ENCODE data around the gene DAGLA. TPM values are rescaled to one million over a fixed set of nuclear protein-coding genes. Genes with fewer than 3 reads are reported as not detected.

Gene DAGLA
- total RNA-seq, 1 experiment from 2014 or later: 10.9 TPM

DNA sequence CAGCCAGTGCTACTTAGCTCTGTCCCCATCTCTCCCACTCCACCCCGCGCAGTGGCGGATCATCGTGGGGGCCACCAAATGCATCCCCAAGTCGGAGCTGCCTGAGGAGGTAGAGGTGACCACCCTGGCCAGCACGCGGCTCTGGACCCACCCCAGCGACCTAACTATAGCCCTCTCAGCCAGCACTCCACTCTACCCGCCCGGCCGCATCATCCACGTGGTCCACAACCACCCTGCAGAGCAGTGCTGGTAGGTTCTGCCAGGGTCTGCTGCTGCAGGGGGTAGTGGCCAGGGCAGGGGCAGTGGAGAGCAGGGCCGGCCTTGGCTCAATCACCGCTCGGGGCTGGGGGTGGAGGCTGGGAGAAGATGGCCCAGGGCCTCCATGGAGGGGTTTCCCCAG is 59.2 kb downstream of the DAGLA start:
- TF ChIP-seq, protein P1, sequence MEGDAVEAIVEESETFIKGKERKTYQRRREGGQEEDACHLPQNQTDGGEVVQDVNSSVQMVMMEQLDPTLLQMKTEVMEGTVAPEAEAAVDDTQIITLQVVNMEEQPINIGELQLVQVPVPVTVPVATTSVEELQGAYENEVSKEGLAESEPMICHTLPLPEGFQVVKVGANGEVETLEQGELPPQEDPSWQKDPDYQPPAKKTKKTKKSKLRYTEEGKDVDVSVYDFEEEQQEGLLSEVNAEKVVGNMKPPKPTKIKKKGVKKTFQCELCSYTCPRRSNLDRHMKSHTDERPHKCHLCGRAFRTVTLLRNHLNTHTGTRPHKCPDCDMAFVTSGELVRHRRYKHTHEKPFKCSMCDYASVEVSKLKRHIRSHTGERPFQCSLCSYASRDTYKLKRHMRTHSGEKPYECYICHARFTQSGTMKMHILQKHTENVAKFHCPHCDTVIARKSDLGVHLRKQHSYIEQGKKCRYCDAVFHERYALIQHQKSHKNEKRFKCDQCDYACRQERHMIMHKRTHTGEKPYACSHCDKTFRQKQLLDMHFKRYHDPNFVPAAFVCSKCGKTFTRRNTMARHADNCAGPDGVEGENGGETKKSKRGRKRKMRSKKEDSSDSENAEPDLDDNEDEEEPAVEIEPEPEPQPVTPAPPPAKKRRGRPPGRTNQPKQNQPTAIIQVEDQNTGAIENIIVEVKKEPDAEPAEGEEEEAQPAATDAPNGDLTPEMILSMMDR (conservative IDR thresholded peaks at IDR 0.05; ENCODE audit: low read depth, low read length): no peak
- no peak for TF ChIP-seq EZH2 (IDR thresholded peaks at IDR 0.05; ENCODE audit: borderline replicate concordance, low read depth, low read length, poor library complexity, severe bottlenecking)
- BruUV-seq (replicated peaks): no TSS peak
- peaks cover 17% of the 10 kb centered on the region for H3K36me3 ChIP-seq (ENCODE audit: insufficient read depth, low read length, poor library complexity, severe bottlenecking)
- no peak for DNase-seq (ENCODE audit: low spot score)
- POLR2A ChIA-PET (ENCODE audit: low non-redundant PET): no interaction called here
- no peaks in the 10 kb centered on the region for H3K27me3 ChIP-seq (replicated peaks; ENCODE audit: insufficient read depth, low read depth, low read length, poor library complexity)
- H3K4me1 ChIP-seq (ENCODE audit: insufficient read depth, low read length, poor library complexity, severe bottlenecking): no peaks in the 10 kb centered on the region
- H3K27ac ChIP-seq (ENCODE audit: low read depth, low read length, poor library complexity, severe bottlenecking): no peak overlapping the region
- no peaks in the 10 kb centered on the region for H3K9me3 ChIP-seq (ENCODE audit: low read depth, low read length, poor library complexity, severe bottlenecking)
- intact Hi-C loops (cut with micrococcal nuclease; ENCODE audit: unreplicated experiment): loop anchor here (10.0 kb wide), 2 partner anchors 265 to 295 kb away; no protein-coding TSS in a partner anchor
- CTCF ChIA-PET: no interaction called here
- H3K4me3 ChIP-seq (ENCODE audit: low read depth, low read length, poor library complexity, severe bottlenecking): no peak overlapping the region

DNA sequence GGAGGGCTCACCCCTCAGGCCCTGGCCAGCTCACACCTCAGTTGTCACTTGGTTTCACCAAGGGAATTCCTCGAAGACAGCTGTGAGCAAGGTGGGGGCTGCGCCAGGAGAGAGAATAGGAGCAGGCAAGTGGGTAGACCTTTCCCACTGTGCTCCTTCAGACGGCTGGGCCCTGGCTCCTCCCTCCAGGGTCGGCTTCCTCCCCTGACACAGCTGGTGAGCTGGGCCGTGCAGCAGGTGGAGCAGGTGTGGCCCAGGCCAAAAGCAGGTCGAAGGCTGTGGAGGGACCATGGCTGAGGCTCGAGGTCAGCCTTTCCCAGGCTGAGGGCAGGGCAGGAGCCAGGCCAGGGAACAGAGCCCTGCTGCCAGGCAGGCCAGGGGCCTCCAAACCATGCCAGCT is 59.8 kb downstream of the DAGLA start:
- Histone ChIP-seq H3K36me3 (ENCODE audit: insufficient read depth, low read length, poor library complexity, severe bottlenecking) (peaks cover 17% of the 10 kb centered on the region), H3K4me1 (ENCODE audit: insufficient read depth, low read length, poor library complexity, severe bottlenecking) (no peaks in the 10 kb centered on the region), H3K27ac (ENCODE audit: low read depth, low read length, poor library complexity, severe bottlenecking) (no peak overlapping the region), H3K4me3 (ENCODE audit: low read depth, low read length, poor library complexity, severe bottlenecking) (no peak overlapping the region), H3K9me3 (ENCODE audit: low read depth, low read length, poor library complexity, severe bottlenecking) (no peaks in the 10 kb centered on the region), H3K27me3 (replicated peaks; ENCODE audit: insufficient read depth, low read depth, low read length, poor library complexity) (no peaks in the 10 kb centered on the region)
- no TSS peak for BruUV-seq (replicated peaks)
- intact Hi-C loops (cut with micrococcal nuclease; ENCODE audit: unreplicated experiment): loop anchor here (10.0 kb wide), 2 partner anchors 265 to 295 kb away; no protein-coding TSS in a partner anchor
- ChIA-PET CTCF (no interaction called here), POLR2A (ENCODE audit: low non-redundant PET) (no interaction called here)
- no peak for DNase-seq (ENCODE audit: low spot score)
- no peak for TF ChIP-seq EZH2 (IDR thresholded peaks at IDR 0.05; ENCODE audit: borderline replicate concordance, low read depth, low read length, poor library complexity, severe bottlenecking)
- TF ChIP-seq, protein P1 (conservative IDR thresholded peaks at IDR 0.05; ENCODE audit: low read depth, low read length): no peak

DNA sequence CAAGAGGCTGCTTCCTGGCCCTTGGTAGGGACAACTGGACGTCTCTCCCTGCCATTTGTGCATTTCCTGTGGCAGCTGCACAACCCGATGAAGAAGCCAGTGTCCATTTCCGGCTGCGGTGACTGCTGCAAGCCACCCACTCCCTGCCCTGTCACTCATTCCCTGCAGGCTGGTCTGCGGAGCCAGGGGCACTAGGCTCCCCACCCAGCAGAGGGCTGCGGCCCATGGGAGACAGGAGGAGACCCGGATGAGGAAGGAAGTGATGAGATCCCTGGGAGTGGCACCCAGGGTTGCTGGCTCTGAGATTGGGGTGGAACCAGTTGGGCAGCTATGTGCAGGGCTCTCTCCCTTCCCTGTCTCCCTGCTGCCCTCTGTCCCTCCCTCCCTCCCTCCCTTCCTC is 62.2 kb downstream of the DAGLA start:
- ChIA-PET CTCF (no interaction called here), POLR2A (ENCODE audit: low non-redundant PET) (no interaction called here)
- H3K9me3 ChIP-seq (ENCODE audit: low read depth, low read length, poor library complexity, severe bottlenecking): no peaks in the 10 kb centered on the region
- DNase-seq (ENCODE audit: low spot score): no peak
- no peak overlapping the region for H3K4me3 ChIP-seq (ENCODE audit: low read depth, low read length, poor library complexity, severe bottlenecking)
- BruUV-seq (replicated peaks): no TSS peak
- peaks cover 4% of the 10 kb centered on the region for H3K36me3 ChIP-seq (ENCODE audit: insufficient read depth, low read length, poor library complexity, severe bottlenecking)
- no peaks in the 10 kb centered on the region for H3K27me3 ChIP-seq (replicated peaks; ENCODE audit: insufficient read depth, low read depth, low read length, poor library complexity)
- H3K27ac ChIP-seq (ENCODE audit: low read depth, low read length, poor library complexity, severe bottlenecking): no peak overlapping the region
- no peak for TF ChIP-seq EZH2 (IDR thresholded peaks at IDR 0.05; ENCODE audit: borderline replicate concordance, low read depth, low read length, poor library complexity, severe bottlenecking)
- TF ChIP-seq, protein P1 (conservative IDR thresholded peaks at IDR 0.05; ENCODE audit: low read depth, low read length): no peak
- intact Hi-C loops (cut with micrococcal nuclease; ENCODE audit: unreplicated experiment): no loop called here
- no peaks in the 10 kb centered on the region for H3K4me1 ChIP-seq (ENCODE audit: insufficient read depth, low read length, poor library complexity, severe bottlenecking)
